Measurements from ENCODE around the gene ARHGEF37.

ARHGEF37 gene

DNA sequence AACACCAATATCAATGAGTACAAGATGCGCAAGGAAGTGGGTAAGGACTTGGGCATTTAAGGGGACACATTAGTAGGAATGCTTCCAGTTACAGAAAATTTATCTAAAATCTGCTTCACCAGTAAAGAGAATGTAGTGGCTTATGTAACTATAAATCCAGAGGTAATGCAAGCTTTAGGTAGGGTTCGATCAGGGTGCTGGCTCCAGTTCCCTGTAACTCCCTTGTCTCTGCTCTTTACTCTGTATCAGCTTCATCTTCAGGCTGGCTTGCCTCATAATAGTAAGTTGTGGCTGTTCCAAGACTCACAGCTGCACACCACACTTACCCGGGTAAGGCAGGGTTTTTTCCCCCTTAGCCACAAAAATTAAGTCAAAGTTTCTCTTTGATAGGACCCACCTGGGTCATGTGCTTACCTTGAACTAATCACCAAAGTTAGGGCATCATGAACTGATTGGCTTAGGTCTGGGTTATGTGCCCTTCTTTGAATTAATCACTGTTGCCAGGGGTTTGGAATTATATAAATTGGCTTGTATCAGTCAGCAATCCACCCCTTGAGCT is 35.5 kb downstream of the ARHGEF37 start:
- no peaks in the 10 kb centered on the region for H4K20me1 ChIP-seq (ENCODE audit: control insufficient read depth, insufficient read depth, low read depth, low read length)
- H3K36me3 ChIP-seq (ENCODE audit: control insufficient read depth, low read length) = peaks cover 81% of the 10 kb centered on the region
- no peaks in the 10 kb centered on the region for H3K9me2 ChIP-seq (replicated peaks; ENCODE audit: control insufficient read depth, low read length)
- no peaks in the 10 kb centered on the region for H3K27me3 ChIP-seq (ENCODE audit: control insufficient read depth, low read length)
- H3K27ac ChIP-seq (ENCODE audit: low read depth, low read length) = peak overlapping the region; percentile 86
- H3K4me3 ChIP-seq (ENCODE audit: low read length) = peak overlapping the region; percentile 53
- H3F3A ChIP-seq (ENCODE audit: control insufficient read depth, insufficient read depth) = peaks cover 25% of the 10 kb centered on the region
- H3K9me3 ChIP-seq (ENCODE audit: control insufficient read depth, insufficient read depth, low read length) = no peaks in the 10 kb centered on the region
- TF ChIP-seq EZH2phosphoT487 (IDR thresholded peaks at IDR 0.05; ENCODE audit: borderline replicate concordance, low read length) = no peak
- TF ChIP-seq, protein P1, sequence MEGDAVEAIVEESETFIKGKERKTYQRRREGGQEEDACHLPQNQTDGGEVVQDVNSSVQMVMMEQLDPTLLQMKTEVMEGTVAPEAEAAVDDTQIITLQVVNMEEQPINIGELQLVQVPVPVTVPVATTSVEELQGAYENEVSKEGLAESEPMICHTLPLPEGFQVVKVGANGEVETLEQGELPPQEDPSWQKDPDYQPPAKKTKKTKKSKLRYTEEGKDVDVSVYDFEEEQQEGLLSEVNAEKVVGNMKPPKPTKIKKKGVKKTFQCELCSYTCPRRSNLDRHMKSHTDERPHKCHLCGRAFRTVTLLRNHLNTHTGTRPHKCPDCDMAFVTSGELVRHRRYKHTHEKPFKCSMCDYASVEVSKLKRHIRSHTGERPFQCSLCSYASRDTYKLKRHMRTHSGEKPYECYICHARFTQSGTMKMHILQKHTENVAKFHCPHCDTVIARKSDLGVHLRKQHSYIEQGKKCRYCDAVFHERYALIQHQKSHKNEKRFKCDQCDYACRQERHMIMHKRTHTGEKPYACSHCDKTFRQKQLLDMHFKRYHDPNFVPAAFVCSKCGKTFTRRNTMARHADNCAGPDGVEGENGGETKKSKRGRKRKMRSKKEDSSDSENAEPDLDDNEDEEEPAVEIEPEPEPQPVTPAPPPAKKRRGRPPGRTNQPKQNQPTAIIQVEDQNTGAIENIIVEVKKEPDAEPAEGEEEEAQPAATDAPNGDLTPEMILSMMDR (IDR thresholded peaks at IDR 0.05; ENCODE audit: low read depth, low read length, poor library complexity, severe bottlenecking) = no peak
- H3K4me1 ChIP-seq (ENCODE audit: control insufficient read depth, low read length) = peaks cover 78% of the 10 kb centered on the region
- H3K79me2 ChIP-seq (ENCODE audit: control insufficient read depth, low read length) = peaks cover 35% of the 10 kb centered on the region
- peak overlapping the region; percentile 61 for H3K4me2 ChIP-seq (ENCODE audit: low read length)

DNA sequence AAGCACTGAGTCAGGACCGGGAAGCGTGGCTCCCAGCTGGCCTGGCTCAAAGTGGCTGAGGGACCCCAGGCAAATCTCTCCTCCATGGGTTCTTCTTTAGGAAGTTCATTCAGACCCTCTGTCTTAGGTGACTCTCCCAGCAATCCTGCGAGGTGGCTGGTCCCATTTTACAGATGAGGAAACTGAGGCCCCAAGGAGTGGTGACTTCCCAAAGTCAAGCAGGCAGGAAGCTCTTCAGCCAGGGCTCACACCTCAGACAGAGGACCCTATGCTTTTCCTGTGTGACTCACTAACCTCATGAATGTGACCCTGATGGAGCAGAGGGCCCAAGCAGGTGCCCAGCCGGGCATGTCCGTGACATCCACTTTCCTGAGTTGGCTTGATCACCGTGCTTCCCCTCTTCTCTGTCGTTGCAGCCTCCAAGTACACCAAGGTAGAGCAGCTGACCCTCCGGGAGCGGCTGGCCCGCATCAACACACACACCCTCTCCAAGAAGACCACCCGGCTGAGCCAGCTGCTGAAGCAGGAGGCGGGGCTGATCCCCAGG is 36.5 kb downstream of the ARHGEF37 start:
- H4K20me1 ChIP-seq (ENCODE audit: control insufficient read depth, insufficient read depth, low read depth, low read length) = no peaks in the 10 kb centered on the region
- H3K4me3 ChIP-seq (ENCODE audit: low read length) = peak overlapping the region; percentile 53
- H3K79me2 ChIP-seq (ENCODE audit: control insufficient read depth, low read length) = peaks cover 27% of the 10 kb centered on the region
- H3K9me2 ChIP-seq (replicated peaks; ENCODE audit: control insufficient read depth, low read length) = no peaks in the 10 kb centered on the region
- no peaks in the 10 kb centered on the region for H3K9me3 ChIP-seq (ENCODE audit: control insufficient read depth, insufficient read depth, low read length)
- TF ChIP-seq, protein P1 (IDR thresholded peaks at IDR 0.05; ENCODE audit: low read depth, low read length, poor library complexity, severe bottlenecking) = no peak
- TF ChIP-seq EZH2phosphoT487 (IDR thresholded peaks at IDR 0.05; ENCODE audit: borderline replicate concordance, low read length) = no peak
- peaks cover 24% of the 10 kb centered on the region for H3F3A ChIP-seq (ENCODE audit: control insufficient read depth, insufficient read depth)
- no peaks in the 10 kb centered on the region for H3K27me3 ChIP-seq (ENCODE audit: control insufficient read depth, low read length)
- peaks cover 70% of the 10 kb centered on the region for H3K4me1 ChIP-seq (ENCODE audit: control insufficient read depth, low read length)
- H3K27ac ChIP-seq (ENCODE audit: low read depth, low read length) = peak overlapping the region; percentile 86
- H3K4me2 ChIP-seq (ENCODE audit: low read length) = peak overlapping the region; percentile 61
- H3K36me3 ChIP-seq (ENCODE audit: control insufficient read depth, low read length) = peaks cover 84% of the 10 kb centered on the region

DNA sequence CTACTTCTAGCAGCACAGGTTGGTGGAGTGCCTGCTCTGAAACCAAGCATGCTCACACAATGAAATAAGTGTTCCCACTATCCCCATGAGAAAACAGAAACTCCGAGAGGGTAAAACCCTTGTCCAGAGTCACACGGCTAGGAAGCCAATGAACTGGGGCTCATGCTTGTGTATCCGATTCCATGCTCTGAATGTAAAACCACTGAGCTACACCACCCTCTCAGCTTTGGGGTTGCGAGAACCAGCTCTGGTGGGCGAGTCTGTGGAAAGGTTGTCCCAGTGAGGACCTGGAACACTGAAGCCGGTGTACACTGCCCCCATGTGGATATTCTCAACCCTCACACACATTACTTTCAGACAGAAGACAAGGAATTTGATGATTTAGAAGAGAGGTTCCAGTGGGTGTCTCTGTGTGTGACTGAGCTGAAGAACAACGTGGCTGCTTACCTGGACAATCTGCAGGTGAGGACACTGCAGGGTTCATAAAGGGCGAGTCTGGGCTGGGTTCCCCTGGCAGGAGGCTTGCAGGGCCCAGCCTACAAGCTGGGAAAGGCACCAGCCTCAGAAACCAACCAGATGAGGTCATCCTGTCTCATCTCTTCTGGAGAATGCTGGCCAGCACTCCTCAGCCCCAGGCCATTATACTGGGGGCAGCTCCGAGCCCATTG is 37.4 kb downstream of the ARHGEF37 start:
- peak overlapping the region; percentile 61 for H3K4me2 ChIP-seq (ENCODE audit: low read length)
- H3K27me3 ChIP-seq (ENCODE audit: control insufficient read depth, low read length) = no peaks in the 10 kb centered on the region
- peaks cover 68% of the 10 kb centered on the region for H3K4me1 ChIP-seq (ENCODE audit: control insufficient read depth, low read length)

More for the DNA sequence above, 37.4 kb downstream of the ARHGEF37 start:
- Histone ChIP-seq H3F3A (ENCODE audit: control insufficient read depth, insufficient read depth) (peaks cover 24% of the 10 kb centered on the region), H3K36me3 (ENCODE audit: control insufficient read depth, low read length) (peaks cover 91% of the 10 kb centered on the region), H3K27ac (ENCODE audit: low read depth, low read length) (peak overlapping the region; percentile 86), H3K79me2 (ENCODE audit: control insufficient read depth, low read length) (peaks cover 23% of the 10 kb centered on the region), H4K20me1 (ENCODE audit: control insufficient read depth, insufficient read depth, low read depth, low read length) (no peaks in the 10 kb centered on the region), H3K9me3 (ENCODE audit: control insufficient read depth, insufficient read depth, low read length) (no peaks in the 10 kb centered on the region), H3K9me2 (replicated peaks; ENCODE audit: control insufficient read depth, low read length) (no peaks in the 10 kb centered on the region), H3K4me3 (ENCODE audit: low read length) (peak overlapping the region; percentile 53)
- TF ChIP-seq, protein P1 (IDR thresholded peaks at IDR 0.05; ENCODE audit: low read depth, low read length, poor library complexity, severe bottlenecking) = peak; percentile 87
- no peak for TF ChIP-seq EZH2phosphoT487 (IDR thresholded peaks at IDR 0.05; ENCODE audit: borderline replicate concordance, low read length)
